Measurements from ENCODE around the gene NRDE2. TPM values are rescaled to one million over a fixed set of nuclear protein-coding genes. Genes with fewer than 3 reads are reported as not detected.
A peak's percentile ranks its signal among the peaks of the same experiment; 100 is the strongest.

The NRDE2 gene
- total RNA-seq, 6 experiments from 2014 or later = 7.9 to 16.3 (median 13.8) TPM

GRCh38 chr14:90288651-90289355 lies 42.9 kb downstream of the NRDE2 start:
- no peaks in the 10 kb centered on the region for H3K9me3 ChIP-seq
- WGBS (ENCODE audit: insufficient coverage, low coverage, low lambda C conversion rate, missing lambda C conversion rate) = 29% methylated on average over 6 of the region's 12 CpGs
- peaks cover 0 to 62% (median 33%) of the 10 kb centered on the region in 4 donors for H3K36me3 ChIP-seq
- no peak overlapping the region for H3K27ac ChIP-seq
- peak; percentile 75 to 99 (median 86) for ATAC-seq
- no peak overlapping the region for H3K4me3 ChIP-seq
- H3K27me3 ChIP-seq = no peaks in the 10 kb centered on the region
- TF ChIP-seq POLR2A (IDR thresholded peaks at IDR 0.05) (no peak), CTCF (IDR thresholded peaks at IDR 0.05) (no peak)
- peaks cover 0 to 11% (median 0%) of the 10 kb centered on the region in 4 donors for H3K4me1 ChIP-seq
- intact Hi-C loops (cut with DNase I) = no loop called here
- DNase-seq = peak; percentile 50 to 76 (median 75)

GRCh38 chr14:90287791-90288190 lies 44.0 kb downstream of the NRDE2 start:
- WGBS (ENCODE audit: insufficient coverage, low coverage, low lambda C conversion rate, missing lambda C conversion rate) = 56% methylated on average over 2 of the region's 14 CpGs
- no peaks in the 10 kb centered on the region for H3K27me3 ChIP-seq
- H3K27ac ChIP-seq = no peak overlapping the region
- peaks cover 0 to 11% (median 0%) of the 10 kb centered on the region in 4 donors for H3K4me1 ChIP-seq
- no peaks in the 10 kb centered on the region for H3K9me3 ChIP-seq
- no peak for TF ChIP-seq POLR2A (IDR thresholded peaks at IDR 0.05)
- TF ChIP-seq CTCF (IDR thresholded peaks at IDR 0.05) = no peak
- DNase-seq (peak in 1 of 3 donors; percentile 48), ATAC-seq (no peak)
- intact Hi-C loops (cut with DNase I) = no loop called here
- H3K36me3 ChIP-seq = peaks cover 0 to 66% (median 32%) of the 10 kb centered on the region in 4 donors
- H3K4me3 ChIP-seq = no peak overlapping the region

GRCh38 chr14:90281756-90282155 lies 50.0 kb downstream of the NRDE2 start:
- DNase-seq (no peak), ATAC-seq (no peak)
- Histone ChIP-seq H3K4me1 (peaks cover 0 to 7% (median 3%) of the 10 kb centered on the region in 4 donors), H3K9me3 (no peaks in the 10 kb centered on the region), H3K27ac (no peak overlapping the region), H3K27me3 (no peaks in the 10 kb centered on the region), H3K4me3 (no peak overlapping the region), H3K36me3 (peaks cover 0 to 54% (median 12%) of the 10 kb centered on the region in 4 donors)
- TF ChIP-seq POLR2A (IDR thresholded peaks at IDR 0.05) = no peak
- TF ChIP-seq CTCF (IDR thresholded peaks at IDR 0.05) = no peak
- intact Hi-C loops (cut with DNase I) = no loop called here

- intact Hi-C loops (cut with DNase I) = no loop called here
- Histone ChIP-seq H3K9me3 (no peaks in the 10 kb centered on the region), H3K27ac (no peak overlapping the region), H3K36me3 (peaks cover 0 to 51% (median 9%) of the 10 kb centered on the region in 4 donors), H3K27me3 (no peaks in the 10 kb centered on the region), H3K4me3 (no peak overlapping the region), H3K4me1 (peaks cover 0 to 7% (median 3%) of the 10 kb centered on the region in 4 donors)
- TF ChIP-seq CTCF (IDR thresholded peaks at IDR 0.05) (no peak), POLR2A (IDR thresholded peaks at IDR 0.05) (no peak)
- 76% methylated on average over 4 of the region's 8 CpGs for WGBS (ENCODE audit: insufficient coverage, low coverage, low lambda C conversion rate, missing lambda C conversion rate)
- DNase-seq (peak in 1 of 3 donors; percentile 24), ATAC-seq (no peak)
Observed at GRCh38 chr14:90281261-90281660, 50.5 kb downstream of the NRDE2 start.
